Epithelial cell of umbilical artery (primary cell): ENCODE results near the gene KLHL30. TPM values are rescaled to one million over a fixed set of nuclear protein-coding genes. Genes with fewer than 3 reads are reported as not detected.

Source experiments
- total RNA-seq: library from RNA; depleted of rRNA; stranded (reverse); fragments of >200 nt; gene quantifications from 2 replicates; pipeline ENCODE4 v1.2.3, GENCODE V29; 2014

KLHL30 gene
- total RNA-seq = not detected in 2 replicates

DNA sequence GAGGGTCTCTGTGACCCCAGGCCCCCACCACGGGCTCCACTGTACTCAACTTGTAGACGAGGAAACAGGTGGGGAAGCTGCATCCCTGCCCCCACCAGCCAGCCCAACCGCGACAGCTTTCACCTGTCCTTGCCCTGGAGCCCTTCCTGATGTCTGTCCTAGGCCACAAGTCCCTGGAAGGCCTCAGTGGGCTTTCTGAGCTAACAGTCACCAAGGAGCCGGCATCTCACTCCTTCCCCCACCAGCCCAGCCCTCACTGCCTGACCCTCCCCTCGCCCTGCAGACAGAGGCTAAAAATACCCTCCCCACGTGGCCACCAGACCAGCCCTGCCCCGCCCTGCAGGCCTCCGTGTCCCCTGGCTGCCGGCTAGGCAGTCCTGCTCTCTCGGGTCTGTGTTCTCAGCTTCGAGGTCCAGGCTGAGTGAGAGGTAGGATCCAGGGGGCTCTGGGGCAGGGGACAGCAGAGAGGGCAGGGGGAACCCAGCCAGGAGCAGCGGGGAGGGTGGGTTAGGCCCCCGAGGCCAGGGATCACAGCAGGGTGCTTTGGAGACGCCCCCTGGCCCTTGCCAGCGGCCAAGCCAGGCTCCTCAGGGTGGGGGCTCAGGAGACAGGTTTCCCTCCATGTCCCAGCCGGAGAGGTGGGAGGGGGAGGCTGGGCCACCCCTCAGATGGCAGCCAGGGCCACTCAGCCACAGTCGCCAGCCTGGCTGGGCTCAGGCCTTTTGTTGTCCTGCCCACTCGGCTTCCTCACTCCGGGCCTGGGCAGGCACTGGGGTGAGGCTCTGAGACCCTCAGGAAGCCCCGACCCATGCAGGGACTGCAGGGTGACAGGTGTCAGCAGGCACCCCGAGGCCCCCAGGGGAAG, at the start of gene KLHL30:
TSS of gene KLHL30 (plus strand) at position 338 of the 865 bp plus-strand sequence. CDS start 2,087 bp downstream, outside the sequence.

DNA sequence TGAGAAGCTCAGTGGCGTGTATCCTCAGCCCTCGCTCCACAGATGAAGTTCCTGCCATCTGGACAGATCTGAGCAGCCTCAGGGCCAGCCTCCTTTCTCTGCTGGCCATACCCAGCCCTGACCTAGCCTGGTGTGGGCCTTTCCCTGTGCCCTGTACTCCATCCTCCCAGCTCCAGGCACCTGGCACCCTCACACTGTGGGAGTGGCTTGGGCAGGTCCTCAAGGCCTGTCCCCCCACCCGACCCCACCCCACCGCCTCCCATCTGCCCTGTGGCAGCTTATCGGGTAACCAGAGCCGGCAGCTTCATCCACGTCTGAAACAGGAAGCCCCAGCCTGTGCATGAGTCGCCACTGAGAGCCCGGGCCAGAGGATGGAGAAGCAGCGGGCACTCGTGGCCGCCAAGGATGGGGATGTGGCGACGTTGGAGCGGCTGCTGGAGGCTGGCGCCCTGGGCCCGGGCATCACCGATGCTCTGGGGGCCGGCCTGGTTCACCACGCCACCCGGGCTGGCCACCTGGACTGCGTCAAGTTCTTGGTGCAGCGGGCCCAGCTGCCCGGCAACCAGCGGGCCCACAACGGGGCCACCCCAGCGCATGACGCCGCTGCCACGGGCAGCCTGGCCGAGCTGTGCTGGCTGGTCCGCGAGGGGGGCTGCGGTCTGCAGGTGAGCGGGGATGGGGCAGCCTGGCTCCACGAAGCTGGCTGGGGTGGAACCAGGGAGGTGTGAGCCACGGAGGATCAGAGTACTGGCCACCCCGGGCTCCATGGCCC, 38.2 kb upstream of the KLHL30 start, which contains the start of gene ESPNL:
TSS of gene ESPNL (plus strand) at position 292 of the 772 bp plus-strand sequence. CDS start at position 372, 80 bp downstream.

DNA sequence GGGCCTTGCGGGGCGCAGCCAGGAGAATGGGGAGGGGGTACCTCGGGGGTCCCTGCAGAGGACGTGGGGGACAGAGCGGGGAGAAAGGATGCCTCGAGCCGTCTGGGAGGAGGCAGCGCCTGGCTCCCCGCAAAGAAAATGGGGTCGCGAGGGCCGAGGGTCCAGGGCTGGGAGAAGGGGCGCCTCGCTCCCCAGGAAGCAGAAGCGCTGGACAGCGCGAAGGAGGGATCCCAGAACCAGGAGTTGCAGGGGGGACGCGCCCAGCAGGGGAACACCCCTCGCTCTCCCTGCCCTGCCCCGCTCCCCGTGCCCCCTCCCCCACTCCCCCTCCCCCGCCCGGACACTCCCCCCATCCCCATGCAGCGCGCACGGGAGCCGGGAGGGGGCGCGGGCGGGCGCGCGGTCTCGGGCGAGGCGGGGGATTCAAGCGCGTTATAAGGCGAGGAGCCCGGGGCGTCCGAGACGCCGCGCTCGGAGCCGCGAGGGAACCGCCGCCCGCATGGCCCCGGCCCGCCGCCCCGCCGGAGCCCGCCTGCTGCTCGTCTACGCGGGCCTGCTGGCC, 20.1 kb downstream of the KLHL30 start, which contains the start of gene ERFE:
TSS of gene ERFE (plus strand) at position 462 of the 562 bp plus-strand sequence. CDS start at position 500, 38 bp downstream.

Other genes starting within 250 kb of the KLHL30 start
- 67.2 and 94.2 TPM in 2 replicates for gene UBE2F, start 171.7 kb upstream of the KLHL30 start, total RNA-seq
- gene SCLY, start 77.7 kb upstream of the KLHL30 start, total RNA-seq = 22.1 and 36.3 TPM in 2 replicates
- gene ESPNL, start 38.3 kb upstream of the KLHL30 start, total RNA-seq = not detected in 2 replicates
- 0.30 and 0.32 TPM in 2 replicates for gene ERFE, start 20.3 kb downstream of the KLHL30 start, total RNA-seq
- gene ILKAP, start 65.0 kb downstream of the KLHL30 start, total RNA-seq = 17.5 and 22.5 TPM in 2 replicates
- 5.9 and 8.8 TPM in 2 replicates for gene HES6, start 101.4 kb downstream of the KLHL30 start, total RNA-seq
- 0.61 and 0.65 TPM in 2 replicates for gene PER2, start 149.9 kb downstream of the KLHL30 start, total RNA-seq
- 6.8 and 8.8 TPM in 2 replicates for gene TRAF3IP1, start 181.8 kb downstream of the KLHL30 start, total RNA-seq